ENCODE results near the gene OVAAL. TPM values are rescaled to one million over a fixed set of nuclear protein-coding genes. Genes with fewer than 3 reads are reported as not detected.

Gene OVAAL
- total and polyA plus RNA-seq, 9 of the 15 experiments (the other 6 are each of a cell fraction or from before 2014, with no cell fraction given), result 0.04 to 0.18 (median 0.08) TPM; not detected in 4

GRCh38 chr1:180610556-180611015 is 51.8 kb downstream of the OVAAL start (continued):
- TF ChIP-seq ETV5 (CRISPR knock-in tag; IDR thresholded peaks at IDR 0.05; ENCODE audit: low read depth) (no peak), TAF9B (IDR thresholded peaks at IDR 0.05; ENCODE audit: partially characterized antibody) (no peak), SNRNP70 (optimal IDR thresholded peaks at IDR 0.05; ENCODE audit: low read depth, low read length) (no peak), ZKSCAN8 (CRISPR knock-in tag; IDR thresholded peaks at IDR 0.05) (peak; percentile 53), DEAF1 (CRISPR knock-in tag; IDR thresholded peaks at IDR 0.05) (peak; percentile 19; the same call in 1 of the 2 replicates), MAZ (CRISPR knock-in tag; conservative IDR thresholded peaks at IDR 0.05 in 1 of 2, IDR thresholded peaks at IDR 0.05 in 1 of 2) (peak in 1 of 2 experiments; percentile 6; a peak in 1 of 4 replicates), CBFA2T2 (conservative IDR thresholded peaks at IDR 0.05) (peak; percentile 94), FOXK2 (conservative IDR thresholded peaks at IDR 0.05 in 1 of 2, IDR thresholded peaks at IDR 0.05 in 1 of 2; ENCODE audit: low read depth in 2 of 2) (peak in 1 of 2 experiments; percentile 38; a peak in 2 of 4 replicates), DNMT1 (IDR thresholded peaks at IDR 0.05) (no peak), MECOM (CRISPR knock-in tag; IDR thresholded peaks at IDR 0.05) (peak; percentile 93), PTTG1 (tag; IDR thresholded peaks at IDR 0.05; ENCODE audit: low read depth) (no peak), CCNT2 (IDR thresholded peaks at IDR 0.05; ENCODE audit: borderline replicate concordance, extremely low read depth, insufficient read length, low read depth, low read length) (peak; percentile 13), SREBF1 (IDR thresholded peaks at IDR 0.05; ENCODE audit: borderline replicate concordance, low read depth, low read length) (0 out of 2 replicates have a peak, but pooled peaks have one; percentile 20), ZNF764 (CRISPR knock-in tag; IDR thresholded peaks at IDR 0.05; ENCODE audit: low read depth) (no peak), ZNF644 (tag; IDR thresholded peaks at IDR 0.05; ENCODE audit: low read depth) (peak; percentile 64; the same call in 1 of the 2 replicates), ATF4 (CRISPR knock-in tag; IDR thresholded peaks at IDR 0.05) (no peak), FOXJ3 (CRISPR knock-in tag; IDR thresholded peaks at IDR 0.05) (no peak), RCOR1 (IDR thresholded peaks at IDR 0.05; ENCODE audit: borderline replicate concordance in 1 of 2, low read depth in 2 of 2, low read length in 2 of 2) (peak; percentile 64 to 92; a peak in 3 of 4 replicates), RBM39 (optimal IDR thresholded peaks at IDR 0.05; ENCODE audit: low read depth, low read length) (peak; percentile 26), ARNT (IDR thresholded peaks at IDR 0.05) (no peak), CC2D1A (IDR thresholded peaks at IDR 0.05) (no peak; the same call in 1 of the 2 replicates), CREM (IDR thresholded peaks at IDR 0.05; ENCODE audit: low read depth) (peak; percentile 80), MTA2 (IDR thresholded peaks at IDR 0.05; ENCODE audit: low read depth) (peak; percentile 91), NFIC (IDR thresholded peaks at IDR 0.05) (peak; percentile 78), MAFK (IDR thresholded peaks at IDR 0.05; ENCODE audit: low read length) (0 out of 2 replicates have a peak, but pooled peaks have one; percentile 0), SMAD3 (CRISPR knock-in tag; conservative IDR thresholded peaks at IDR 0.05) (no peak), MEF2A (IDR thresholded peaks at IDR 0.05; ENCODE audit: control insufficient read depth, low read depth, low read length) (peak; percentile 55; the same call in 1 of the 2 replicates), TAF1 (IDR thresholded peaks at IDR 0.05; ENCODE audit: control insufficient read depth, extremely low read depth, insufficient read depth, low read length, severe bottlenecking) (no peak), SMARCB1 (IDR thresholded peaks at IDR 0.05; ENCODE audit: insufficient read length, low read depth) (peak; percentile 68)
